ENCODE measurements around the gene RNF13. TPM values are rescaled to one million over a fixed set of nuclear protein-coding genes. Genes with fewer than 3 reads are reported as not detected.
A peak's percentile ranks its signal among the peaks of the same experiment; 100 is the strongest.

Gene RNF13
- total and polyA plus RNA-seq, 2 of the 4 experiments (the other 2 are of a cell fraction), result 12.8 to 29.8 TPM

DNA sequence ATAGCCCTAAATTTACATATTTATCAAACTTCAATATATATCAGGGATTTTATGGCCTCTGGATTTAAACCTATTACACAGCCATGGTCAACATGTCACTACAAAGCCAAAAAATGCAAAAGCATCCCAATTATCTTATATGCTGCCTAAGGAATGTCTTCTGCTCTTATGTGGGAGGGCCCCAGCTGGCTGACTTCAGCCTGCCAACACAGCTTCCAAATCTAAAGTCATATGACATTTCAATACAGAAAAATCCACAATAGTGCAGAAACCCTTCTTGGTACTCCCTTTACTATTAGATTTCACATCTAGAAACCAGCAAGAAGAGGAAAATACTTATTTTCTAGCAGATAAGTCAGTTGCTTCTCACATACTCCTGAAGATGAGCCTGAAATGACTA, 151.3 kb downstream of the RNF13 start:
- in situ Hi-C loops (cut with MboI; ENCODE audit: low sequenced_read_pairs), result no loop called here
- no peak overlapping the region for H2AK5ac ChIP-seq (ENCODE audit: low read depth, low read length)
- ChIA-PET POLR2A (ENCODE audit: unreplicated experiment) (no interaction called here), CTCF (interaction anchor here (0.8 kb wide), 1 partner anchor 220 kb away, joined by 3 read pairs; no protein-coding TSS in a partner anchor)
- H2AFZ ChIP-seq (replicated peaks; ENCODE audit: low read length, poor library complexity), result no peak overlapping the region
- peaks cover 5% of the 10 kb centered on the region for H3K4me1 ChIP-seq (ENCODE audit: control insufficient read depth, insufficient read depth, low read length)
- H3K14ac ChIP-seq (replicated peaks; ENCODE audit: low read depth, low read length), result no peak overlapping the region
- no peak overlapping the region for H2BK15ac ChIP-seq (ENCODE audit: low read depth, low read length)
- H2BK5ac ChIP-seq (ENCODE audit: low read depth, low read length, poor library complexity, severe bottlenecking), result no peak overlapping the region
- TF ChIP-seq, protein P1, sequence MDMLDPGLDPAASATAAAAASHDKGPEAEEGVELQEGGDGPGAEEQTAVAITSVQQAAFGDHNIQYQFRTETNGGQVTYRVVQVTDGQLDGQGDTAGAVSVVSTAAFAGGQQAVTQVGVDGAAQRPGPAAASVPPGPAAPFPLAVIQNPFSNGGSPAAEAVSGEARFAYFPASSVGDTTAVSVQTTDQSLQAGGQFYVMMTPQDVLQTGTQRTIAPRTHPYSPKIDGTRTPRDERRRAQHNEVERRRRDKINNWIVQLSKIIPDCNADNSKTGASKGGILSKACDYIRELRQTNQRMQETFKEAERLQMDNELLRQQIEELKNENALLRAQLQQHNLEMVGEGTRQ (IDR thresholded peaks at IDR 0.05; ENCODE audit: low read depth, low read length), result no peak
- TF ChIP-seq FOS (IDR thresholded peaks at IDR 0.05; ENCODE audit: low read depth, low read length) (no peak), RFX5 (IDR thresholded peaks at IDR 0.05; ENCODE audit: low read depth, low read length) (no peak), POLR2A (IDR thresholded peaks at IDR 0.05; ENCODE audit: low read depth, low read length) (no peak), CHD1 (IDR thresholded peaks at IDR 0.05; ENCODE audit: low read depth, low read length) (no peak), MAFK (IDR thresholded peaks at IDR 0.05; ENCODE audit: low read depth, low read length) (no peak), MXI1 (IDR thresholded peaks at IDR 0.05; ENCODE audit: borderline replicate concordance, low read depth, low read length) (no peak), RCOR1 (IDR thresholded peaks at IDR 0.05; ENCODE audit: insufficient replicate concordance, low read length) (no peak), RAD21 (IDR thresholded peaks at IDR 0.05; ENCODE audit: low read length) (no peak), CEBPB (IDR thresholded peaks at IDR 0.05; ENCODE audit: low read depth, low read length) (no peak), BHLHE40 (IDR thresholded peaks at IDR 0.05; ENCODE audit: low read depth, low read length) (no peak), NFE2L2 (IDR thresholded peaks at IDR 0.05; ENCODE audit: low read depth, low read length) (no peak)
- TF ChIP-seq, protein P2, sequence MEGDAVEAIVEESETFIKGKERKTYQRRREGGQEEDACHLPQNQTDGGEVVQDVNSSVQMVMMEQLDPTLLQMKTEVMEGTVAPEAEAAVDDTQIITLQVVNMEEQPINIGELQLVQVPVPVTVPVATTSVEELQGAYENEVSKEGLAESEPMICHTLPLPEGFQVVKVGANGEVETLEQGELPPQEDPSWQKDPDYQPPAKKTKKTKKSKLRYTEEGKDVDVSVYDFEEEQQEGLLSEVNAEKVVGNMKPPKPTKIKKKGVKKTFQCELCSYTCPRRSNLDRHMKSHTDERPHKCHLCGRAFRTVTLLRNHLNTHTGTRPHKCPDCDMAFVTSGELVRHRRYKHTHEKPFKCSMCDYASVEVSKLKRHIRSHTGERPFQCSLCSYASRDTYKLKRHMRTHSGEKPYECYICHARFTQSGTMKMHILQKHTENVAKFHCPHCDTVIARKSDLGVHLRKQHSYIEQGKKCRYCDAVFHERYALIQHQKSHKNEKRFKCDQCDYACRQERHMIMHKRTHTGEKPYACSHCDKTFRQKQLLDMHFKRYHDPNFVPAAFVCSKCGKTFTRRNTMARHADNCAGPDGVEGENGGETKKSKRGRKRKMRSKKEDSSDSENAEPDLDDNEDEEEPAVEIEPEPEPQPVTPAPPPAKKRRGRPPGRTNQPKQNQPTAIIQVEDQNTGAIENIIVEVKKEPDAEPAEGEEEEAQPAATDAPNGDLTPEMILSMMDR (conservative IDR thresholded peaks at IDR 0.05; ENCODE audit: low read depth, low read length), result no peak
- TF ChIP-seq, protein P3, sequence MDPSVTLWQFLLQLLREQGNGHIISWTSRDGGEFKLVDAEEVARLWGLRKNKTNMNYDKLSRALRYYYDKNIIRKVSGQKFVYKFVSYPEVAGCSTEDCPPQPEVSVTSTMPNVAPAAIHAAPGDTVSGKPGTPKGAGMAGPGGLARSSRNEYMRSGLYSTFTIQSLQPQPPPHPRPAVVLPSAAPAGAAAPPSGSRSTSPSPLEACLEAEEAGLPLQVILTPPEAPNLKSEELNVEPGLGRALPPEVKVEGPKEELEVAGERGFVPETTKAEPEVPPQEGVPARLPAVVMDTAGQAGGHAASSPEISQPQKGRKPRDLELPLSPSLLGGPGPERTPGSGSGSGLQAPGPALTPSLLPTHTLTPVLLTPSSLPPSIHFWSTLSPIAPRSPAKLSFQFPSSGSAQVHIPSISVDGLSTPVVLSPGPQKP (IDR thresholded peaks at IDR 0.05; ENCODE audit: borderline replicate concordance, low read depth, low read length), result no peak
- no peaks in the 10 kb centered on the region for H3K27me3 ChIP-seq (ENCODE audit: control insufficient read depth, insufficient read depth, low read length)
- no peak overlapping the region for H2BK20ac ChIP-seq (ENCODE audit: low read depth, low read length)
- no peak overlapping the region for H4K91ac ChIP-seq (ENCODE audit: insufficient read depth, low read depth, low read length)
- peak overlapping the region; percentile 1; the same call in 1 of the 2 replicates for H3K23ac ChIP-seq (ENCODE audit: low read depth, low read length)
- H4K8ac ChIP-seq (ENCODE audit: low read depth in 2 of 2, low read length in 2 of 2), result no peak overlapping the region
- H4K5ac ChIP-seq (ENCODE audit: low read depth, low read length), result no peak overlapping the region
- BruUV-seq (replicated peaks), result no TSS peak
- peaks cover 16% of the 10 kb centered on the region for H3K36me3 ChIP-seq (ENCODE audit: control insufficient read depth, insufficient read depth, low read length)
- H3K79me1 ChIP-seq (ENCODE audit: low read depth in 1 of 2, low read length in 2 of 2), result peaks cover 0 to 39% of the 10 kb centered on the region in 2 experiments; a peak in 2 of 4 replicates
- no peak overlapping the region for H3K4ac ChIP-seq (ENCODE audit: low read depth, low read length)
- H4K20me1 ChIP-seq (ENCODE audit: insufficient read depth, low read length), result peaks cover 50% of the 10 kb centered on the region; the same call in 1 of the 2 replicates
- H3K9me1 ChIP-seq (ENCODE audit: insufficient read depth, low read length), result no peaks in the 10 kb centered on the region
- intact Hi-C loops (cut with micrococcal nuclease), result loop anchor here (10.0 kb wide), 1 partner anchor 561 kb away; no protein-coding TSS in a partner anchor
- no peak overlapping the region for H3K56ac ChIP-seq (ENCODE audit: extremely low read depth, insufficient read depth, low read length)
- ATAC-seq (ENCODE audit: low read depth) (peak; percentile 38), DNase-seq (peak; percentile 33)
- H3K9me3 ChIP-seq (ENCODE audit: control insufficient read depth, insufficient read depth, low read length), result no peaks in the 10 kb centered on the region
- H3K27ac ChIP-seq (ENCODE audit: insufficient read depth, low read length), result no peak overlapping the region
- H2AK9ac ChIP-seq (replicated peaks; ENCODE audit: low read depth, low read length, poor library complexity), result no peak overlapping the region
- no peak overlapping the region for H3K9ac ChIP-seq (ENCODE audit: low read depth, low read length)
- H3K4me2 ChIP-seq (ENCODE audit: low read depth, low read length), result no peak overlapping the region
- no peak overlapping the region for H2BK120ac ChIP-seq (ENCODE audit: low read depth, low read length)
- H3K18ac ChIP-seq (ENCODE audit: low read depth, low read length), result no peak overlapping the region
- no peak overlapping the region for H3K4me3 ChIP-seq (ENCODE audit: insufficient read depth, low read depth, low read length)
- dilution Hi-C loops (cut with HindIII; ENCODE audit: low sequenced_read_pairs, unreplicated experiment), result no loop called here

All from IMR-90 (cell line).